GM12891 (cell line): ENCODE measurements around the gene DRD1.

Source experiments
- PAX5 ChIP-seq: IDR thresholded peaks from 2 replicates; pipeline ENCODE4 v1.6.1; 2011; ENCODE audit warnings: low read length, moderate library complexity, mild to moderate bottlenecking; ENCODE audit not compliant: insufficient read depth, severe bottlenecking
- POLR2A ChIP-seq: IDR thresholded peaks from 2 replicates; pipeline ENCODE4 v1.6.1; 2011; ENCODE audit warnings: low read depth, low read length, control low read depth
- POLR2AphosphoS5 ChIP-seq: IDR thresholded peaks from 2 replicates; pipeline ENCODE4 v1.6.1; 2011; ENCODE audit warnings: low read depth, low read length, control low read depth
- POU2F2 ChIP-seq: IDR thresholded peaks from 2 replicates; pipeline ENCODE4 v1.6.1; 2011; ENCODE audit warnings: low read depth, mild to moderate bottlenecking, control low read depth, low read length, moderate library complexity
- SPI1 ChIP-seq: IDR thresholded peaks from 2 replicates; pipeline ENCODE4 v1.6.1; 2011; ENCODE audit warnings: low read depth, low read length, control low read depth
- TAF1 ChIP-seq: IDR thresholded peaks from 2 replicates; pipeline ENCODE4 v1.6.1; 2011; ENCODE audit warnings: low read depth, low read length, control low read depth

- TF ChIP-seq PAX5 (no peak), POLR2A (no peak), SPI1 (no peak), POLR2AphosphoS5 (no peak), TAF1 (no peak), POU2F2 (no peak)
Measured at GRCh38 chr5:175485631-175486030, 41.6 kb upstream of the DRD1 start.
